GM23248 (cell line): ENCODE measurements around the gene TIMM44.

ENCODE experiments used
- EZH2 ChIP-seq: fragments of 200-600 bp; sonication (generic); IDR thresholded peaks from 2 replicates; pipeline ENCODE4 v1.6.1; 2018; ENCODE audit warnings: antibody characterized with exemption, mild to moderate bottlenecking; ENCODE audit not compliant: insufficient read depth, poor library complexity, severe bottlenecking
- EZH2phosphoT487 ChIP-seq: fragments of 200-600 bp; sonication (generic); IDR thresholded peaks from 2 replicates; pipeline ENCODE4 v1.6.1; 2018; ENCODE audit warnings: antibody characterized with exemption, moderate library complexity, mild to moderate bottlenecking, low read depth; ENCODE audit not compliant: insufficient read depth

- TF ChIP-seq EZH2phosphoT487 = no peak
- no peak for TF ChIP-seq EZH2
Observed at GRCh38 chr19:7981661-7982060, 38.2 kb upstream of the TIMM44 start.
